AG10803 (cell line): ENCODE results near the gene HAPLN3.

Experiments
- DNase-seq: peaks from one replicate; pipeline ENCODE4 v3.0.0; 2010; ENCODE audit warnings: low read depth
- H3K4me3 ChIP-seq: 2 replicates; pipeline ENCODE4 v1.5.1; 2011; ENCODE audit warnings: mild to moderate bottlenecking, low read length, control low read depth
- CTCF ChIP-seq: conservative IDR thresholded peaks from 2 replicates; pipeline ENCODE4 v1.5.1; 2011; ENCODE audit warnings: mild to moderate bottlenecking, low read length, control low read depth, inconsistent platforms

The HAPLN3 gene

GRCh38 chr15:88873786-88874185, 21.6 kb downstream of the HAPLN3 start:
- no peak for TF ChIP-seq CTCF
- no peak for DNase-seq
- no peak overlapping the region for H3K4me3 ChIP-seq

GRCh38 chr15:88872706-88873105, 22.6 kb downstream of the HAPLN3 start:
- no peak for DNase-seq
- no peak for TF ChIP-seq CTCF
- no peak overlapping the region for H3K4me3 ChIP-seq

DNA sequence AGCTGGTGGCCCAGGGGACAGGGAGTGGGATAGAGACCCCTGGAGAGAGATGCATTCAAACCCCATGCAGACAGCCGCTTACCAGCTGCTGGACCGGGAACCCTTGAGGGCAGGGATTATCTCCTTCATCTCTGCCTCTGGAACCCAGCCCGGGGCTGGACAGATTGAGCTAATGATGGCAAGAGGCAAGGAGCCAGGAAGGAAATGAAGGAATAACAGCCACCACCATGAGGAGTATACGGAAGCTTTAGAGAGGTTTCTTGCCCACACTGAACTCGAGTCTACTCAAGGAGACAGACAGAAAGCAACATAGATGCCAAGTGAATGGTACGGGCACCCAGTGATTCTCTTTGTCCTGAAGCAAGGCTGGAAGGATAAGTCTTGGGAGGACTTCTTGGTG, 23.2 kb downstream of the HAPLN3 start:
- no peak overlapping the region for H3K4me3 ChIP-seq
- no peak for TF ChIP-seq CTCF
- DNase-seq: no peak

GRCh38 chr15:88871313-88871712, 24.0 kb downstream of the HAPLN3 start:
- no peak for TF ChIP-seq CTCF
- no peak for DNase-seq

GRCh38 chr15:88866295-88866881, 29.0 kb downstream of the HAPLN3 start:
- no peak for DNase-seq
- H3K4me3 ChIP-seq: no peak overlapping the region
- no peak for TF ChIP-seq CTCF

More at GRCh38 chr15:88871313-88871712, 24.0 kb downstream of the HAPLN3 start:
- no peak overlapping the region for H3K4me3 ChIP-seq

DNA sequence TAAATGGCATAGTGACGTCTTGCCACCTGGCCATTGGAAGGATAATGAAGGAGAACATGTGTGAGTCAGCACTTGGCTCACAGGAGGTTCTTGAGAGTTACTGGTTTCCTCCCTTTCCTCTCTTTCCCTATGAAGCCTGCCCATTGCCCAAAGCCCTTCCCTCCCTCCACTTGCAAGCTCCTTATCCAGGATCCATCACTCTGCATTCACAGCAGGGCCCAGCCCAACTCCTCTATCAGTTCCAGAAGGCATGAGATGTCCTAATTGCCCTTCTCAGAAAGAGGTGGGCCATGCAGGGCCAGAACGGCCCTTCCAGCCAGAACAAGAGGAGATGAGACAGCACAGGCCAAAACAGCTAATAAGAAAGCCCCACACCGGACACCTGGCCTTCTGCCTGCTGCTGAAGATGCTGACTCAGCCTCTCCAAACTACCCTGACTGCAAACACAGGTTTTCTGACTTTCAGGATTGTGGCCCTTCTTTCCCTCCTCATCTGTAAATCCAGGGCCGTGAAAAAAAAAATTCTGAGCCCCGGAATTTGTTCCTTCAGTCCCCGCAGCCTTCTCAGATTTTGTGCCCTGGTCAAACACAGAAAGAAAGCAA, 29.7 kb downstream of the HAPLN3 start:
- no peak overlapping the region for H3K4me3 ChIP-seq
- no peak for DNase-seq
- TF ChIP-seq CTCF: no peak

- TF ChIP-seq CTCF: no peak
- no peak for DNase-seq
- H3K4me3 ChIP-seq: no peak overlapping the region
Measured at GRCh38 chr15:88864861-88865497, 30.4 kb downstream of the HAPLN3 start.
